HepG2 (cell line): ENCODE measurements around the gene RABGGTA. TPM values are rescaled to one million over a fixed set of nuclear protein-coding genes. Genes with fewer than 3 reads are reported as not detected.
A peak's percentile ranks its signal among the peaks of the same experiment; 100 is the strongest.

Experiments used
- ATAC-seq: fragments of 200-7000 bp; cut with Tn5 transposase; 3 replicates; pipeline ENCODE4 v1.9.1; 2020; ENCODE audit warnings: mild to moderate bottlenecking, moderate library complexity
- BruUV-seq: library from RNA; stranded (reverse); fragments of 400-500 nt; replicated peaks from 2 replicates; lab custom pipeline; 2021; lab: Mats Ljungman, UMichigan
- CTCF ChIA-PET: fragments of 300-600 bp; formaldehyde crosslinking; extraction: SDS; loops from one replicate; lab custom pipeline; 2021; ENCODE audit warnings: low total read pairs, inconsistent platforms, low intra/inter-chr PET ratio; lab: Yijun Ruan, JAX
- POLR2A ChIA-PET: fragments of 350-600 bp; sonication (Branson Sonifier 250); formaldehyde crosslinking; loops from one replicate; lab custom pipeline; 2020; ENCODE audit warnings: antibody characterized with exemption, inconsistent platforms; lab: Yijun Ruan, JAX
- DNase-seq: peaks from one replicate; pipeline ENCODE4 v3.0.0-alpha.2; 2015; ENCODE audit warnings: low spot score
- FAIRE-seq: peaks from 3 replicates; lab custom pipeline; 2011; peaks lifted over from hg19 to GRCh38; lab: Jason Lieb, UNC
- H2AFZ ChIP-seq: one replicate; pipeline ENCODE4 v1.6.1; 2011; ENCODE audit warnings: low read length, inconsistent platforms
- H3K27ac ChIP-seq: fragments of 300-600 bp; 3 replicates; pipeline ENCODE4 v1.8.0; 2011; ENCODE audit warnings: mixed run types, mild to moderate bottlenecking, mixed read lengths, low read length, inconsistent platforms; ENCODE audit not compliant: insufficient read depth; ENCODE audit errors: extremely low read length
- H3K27me3 ChIP-seq, 2 experiments: fragments of 200-600 bp in 1 of 2; 2 replicates in 1 of 2; 3 replicates in 1 of 2; pipeline versions ENCODE4 v1.6.0 to v1.8.0; 2011; ENCODE audit warnings: low read length in 2 of 2, mild to moderate bottlenecking in 2 of 2, moderate library complexity in 2 of 2, inconsistent platforms in 1 of 2; ENCODE audit not compliant: insufficient read depth in 2 of 2, control insufficient read depth in 1 of 2
- H3K36me3 ChIP-seq, 2 experiments: fragments of 200-600 bp in 1 of 2; replicated peaks in 1 of 2; 2 replicates in 1 of 2; 3 replicates in 1 of 2; pipeline versions ENCODE4 v1.5.1 to v1.8.0; 2011; ENCODE audit warnings: low read length in 2 of 2, inconsistent platforms in 1 of 2; ENCODE audit not compliant: insufficient read depth in 2 of 2, control insufficient read depth in 1 of 2
- H3K4me1 ChIP-seq: 2 replicates; pipeline ENCODE4 v1.5.1; 2012; ENCODE audit warnings: low read length, inconsistent platforms; ENCODE audit not compliant: insufficient read depth
- H3K4me2 ChIP-seq: 2 replicates; pipeline ENCODE4 v1.6.0; 2011; ENCODE audit warnings: low read depth, low read length, inconsistent platforms
- H3K4me3 ChIP-seq, 3 experiments: fragments of 200-600 bp in 1 of 3; sonication (generic), shearing (Covaris generic) in 1 of 3; replicated peaks in 1 of 3; 2 replicates each; pipeline ENCODE4 v1.5.1; 2011 to 2016; ENCODE audit warnings: low read length in 3 of 3, inconsistent platforms in 2 of 3, low read depth in 2 of 3, mild to moderate bottlenecking in 2 of 3, control low read depth in 1 of 3, mixed read lengths in 1 of 3; ENCODE audit not compliant: insufficient read depth in 1 of 3
- H3K79me2 ChIP-seq: one replicate; pipeline ENCODE4 v1.6.1; 2011; ENCODE audit warnings: low read length, inconsistent platforms; ENCODE audit not compliant: insufficient read depth
- H3K9ac ChIP-seq: 2 replicates; pipeline ENCODE4 v1.6.0; 2011; ENCODE audit warnings: mild to moderate bottlenecking, low read depth, low read length, inconsistent platforms; ENCODE audit not compliant: insufficient read depth
- H3K9me3 ChIP-seq: 2 replicates; pipeline ENCODE4 v1.5.1; 2012; ENCODE audit warnings: mild to moderate bottlenecking, low read length
- H4K20me1 ChIP-seq: 2 replicates; pipeline ENCODE4 v1.6.0; 2011; ENCODE audit warnings: inconsistent platforms, mild to moderate bottlenecking, low read length, moderate library complexity; ENCODE audit not compliant: insufficient read depth
- ADNP ChIP-seq: sonication (generic); formaldehyde crosslinking; IDR thresholded peaks from 2 replicates; pipeline ENCODE4 v1.4.0; 2020; ENCODE audit warnings: missing genetic modification reagents
- AGO1 ChIP-seq: fragments of 200-400 bp; formaldehyde crosslinking; IDR thresholded peaks from 2 replicates; pipeline ENCODE4 v1.6.1; 2017; ENCODE audit warnings: mild to moderate bottlenecking, low read depth, low read length, moderate library complexity; ENCODE audit not compliant: poor library complexity, severe bottlenecking
- AGO2 ChIP-seq: fragments of 200-400 bp; formaldehyde crosslinking; optimal IDR thresholded peaks from 2 replicates; pipeline ENCODE3; 2017; ENCODE audit warnings: mild to moderate bottlenecking, low read depth, low read length, moderate library complexity
- POLR2G ChIP-seq: fragments of 200-400 bp; formaldehyde crosslinking; IDR thresholded peaks from 2 replicates; pipeline ENCODE4 v1.6.1; 2018; ENCODE audit warnings: mild to moderate bottlenecking, low read depth, low read length, moderate library complexity
- RBFOX2 ChIP-seq: fragments of 200-400 bp; formaldehyde crosslinking; IDR thresholded peaks from 2 replicates; pipeline ENCODE4 v1.6.1; 2017; ENCODE audit warnings: low read depth, mild to moderate bottlenecking, low read length
- RBM22 ChIP-seq: fragments of 200-400 bp; formaldehyde crosslinking; optimal IDR thresholded peaks from 2 replicates; pipeline ENCODE3; 2017; ENCODE audit warnings: mild to moderate bottlenecking, low read length, moderate library complexity
- SMAD1 ChIP-seq: sonication (generic); formaldehyde crosslinking; IDR thresholded peaks from 2 replicates; pipeline ENCODE4 v1.4.0; 2020; ENCODE audit warnings: missing genetic modification reagents, low read depth, mild to moderate bottlenecking, borderline replicate concordance
- ZNF225 ChIP-seq: sonication (generic); formaldehyde crosslinking; IDR thresholded peaks from 2 replicates; pipeline ENCODE4 v1.4.0; 2020; ENCODE audit warnings: mild to moderate bottlenecking, missing genetic modification reagents
- ZNF343 ChIP-seq: sonication (generic); formaldehyde crosslinking; IDR thresholded peaks from 2 replicates; pipeline ENCODE4 v1.4.0; 2020; ENCODE audit warnings: mild to moderate bottlenecking, missing genetic modification reagents
- ZNF562 ChIP-seq: sonication (generic); formaldehyde crosslinking; IDR thresholded peaks from 2 replicates; pipeline ENCODE4 v1.8.0; 2022; ENCODE audit warnings: missing genetic modification reagents, borderline replicate concordance
- WGBS: methylation state at CpG from one replicate; pipeline ENCODE4 v1.1.6; 2017; ENCODE audit warnings: low lambda C conversion rate; 5-methylcytosine and 5-hydroxymethylcytosine counted together
- in situ Hi-C: cut with HindIII; loops from 2 replicates; pipeline ENCODE4 v1.10.0; 2017; ENCODE audit warnings: low pct_unique_long_range_greater_than_20kb; ENCODE audit not compliant: extremely low pct_ligation_motif_present
- intact Hi-C: fragments of 100-400 bp; cut with micrococcal nuclease; formaldehyde crosslinking; loops from one replicate; pipeline ENCODE4 v1.10.0; 2022; ENCODE audit not compliant: unreplicated experiment
- polyA plus RNA-seq, 8 experiments: library from polyadenylated mRNA; depleted of rRNA in 3 of 8; stranded (reverse) in 7 of 8; unstranded in 1 of 8; fragments of >200 nt; fragmentation: Illumina TruSeq in 4 of 8; extraction: Trizol in 4 of 8; gene quantifications; 2 replicates each; pipeline versions ENCODE4 v1.2.1 to v1.2.3, GENCODE V29; 2011 to 2016; ENCODE audit warnings: low read depth in 4 of 8, missing spikeins in 1 of 8, mixed read lengths in 1 of 8; ENCODE audit not compliant: insufficient read depth in 1 of 8
- total RNA-seq, 5 experiments: library from RNA; depleted of rRNA; stranded (reverse); fragments of >200 nt; fragmentation: Illumina TruSeq; extraction: Trizol; gene quantifications; 2 replicates each; pipeline ENCODE4 v1.2.3, GENCODE V29; 2016; ENCODE audit warnings: low read depth in 1 of 5
- TF ChIP-seq, protein P1 (sequence below): sonication (generic); formaldehyde crosslinking; IDR thresholded peaks from 2 replicates; pipeline ENCODE4 v1.4.0; 2020; ENCODE audit warnings: low read depth, mild to moderate bottlenecking, missing genetic modification reagents
- TF ChIP-seq, protein P2 (sequence below): sonication (generic); formaldehyde crosslinking; IDR thresholded peaks from 2 replicates; pipeline ENCODE4 v1.9.0; 2021; ENCODE audit warnings: missing genetic modification reagents, mild to moderate bottlenecking, borderline replicate concordance
- TF ChIP-seq, protein P3 (sequence below): sonication (generic); formaldehyde crosslinking; IDR thresholded peaks from 2 replicates; pipeline ENCODE4 v1.8.1; 2023; ENCODE audit warnings: missing genetic modification reagents, mild to moderate bottlenecking, borderline replicate concordance

RABGGTA gene
- total and polyA plus RNA-seq, 2 of the 13 experiments (the other 11 are each of a cell fraction or from before 2014, with no cell fraction given) = 57.9 to 90.8 TPM

- no peak for DNase-seq
- no peak for ATAC-seq
- H3K27ac ChIP-seq = no peak overlapping the region
- no peak overlapping the region for H2AFZ ChIP-seq
- TF ChIP-seq, protein P1, sequence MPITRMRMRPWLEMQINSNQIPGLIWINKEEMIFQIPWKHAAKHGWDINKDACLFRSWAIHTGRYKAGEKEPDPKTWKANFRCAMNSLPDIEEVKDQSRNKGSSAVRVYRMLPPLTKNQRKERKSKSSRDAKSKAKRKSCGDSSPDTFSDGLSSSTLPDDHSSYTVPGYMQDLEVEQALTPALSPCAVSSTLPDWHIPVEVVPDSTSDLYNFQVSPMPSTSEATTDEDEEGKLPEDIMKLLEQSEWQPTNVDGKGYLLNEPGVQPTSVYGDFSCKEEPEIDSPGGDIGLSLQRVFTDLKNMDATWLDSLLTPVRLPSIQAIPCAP (CRISPR knock-in tag) = no peak
- TF ChIP-seq RBM22 (peak; percentile 37), ZNF562 (CRISPR knock-in tag) (no peak), ZNF225 (peak; percentile 40; the same call in 1 of the 2 replicates), POLR2G (peak; percentile 16; the same call in 1 of the 2 replicates), AGO2 (peak; percentile 39), SMAD1 (CRISPR knock-in tag) (peak; percentile 48; the same call in 1 of the 2 replicates), AGO1 (no peak), ADNP (no peak), RBFOX2 (0 out of 2 replicates have a peak, but pooled peaks have one; percentile 4), ZNF343 (CRISPR knock-in tag) (0 out of 2 replicates have a peak, but pooled peaks have one; percentile 6)
- TF ChIP-seq, protein P2, sequence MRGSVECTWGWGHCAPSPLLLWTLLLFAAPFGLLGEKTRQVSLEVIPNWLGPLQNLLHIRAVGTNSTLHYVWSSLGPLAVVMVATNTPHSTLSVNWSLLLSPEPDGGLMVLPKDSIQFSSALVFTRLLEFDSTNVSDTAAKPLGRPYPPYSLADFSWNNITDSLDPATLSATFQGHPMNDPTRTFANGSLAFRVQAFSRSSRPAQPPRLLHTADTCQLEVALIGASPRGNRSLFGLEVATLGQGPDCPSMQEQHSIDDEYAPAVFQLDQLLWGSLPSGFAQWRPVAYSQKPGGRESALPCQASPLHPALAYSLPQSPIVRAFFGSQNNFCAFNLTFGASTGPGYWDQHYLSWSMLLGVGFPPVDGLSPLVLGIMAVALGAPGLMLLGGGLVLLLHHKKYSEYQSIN = no peak
- TF ChIP-seq, protein P3, sequence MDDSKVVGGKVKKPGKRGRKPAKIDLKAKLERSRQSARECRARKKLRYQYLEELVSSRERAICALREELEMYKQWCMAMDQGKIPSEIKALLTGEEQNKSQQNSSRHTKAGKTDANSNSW (CRISPR knock-in tag) = no peak
- H3K36me3 ChIP-seq = peaks cover 19 to 38% of the 10 kb centered on the region in 2 experiments; a peak in 4 of 5 replicates
- H4K20me1 ChIP-seq = no peaks in the 10 kb centered on the region
- H3K79me2 ChIP-seq = no peaks in the 10 kb centered on the region
- no TSS peak for BruUV-seq
- peaks cover 13% of the 10 kb centered on the region for H3K4me1 ChIP-seq
- 88% methylated on average over 6 of the region's 6 CpGs for WGBS
- H3K9ac ChIP-seq = no peak overlapping the region
- in situ Hi-C loops (no loop called here), intact Hi-C loops (no loop called here)
- H3K4me2 ChIP-seq = no peak overlapping the region
- H3K27me3 ChIP-seq = no peaks in the 10 kb centered on the region
- no peaks in the 10 kb centered on the region for H3K9me3 ChIP-seq
- FAIRE-seq = no peak
- POLR2A ChIA-PET = interaction anchor here (1.0 to 16.5 kb wide), 4 partner anchors 12 to 43 kb away, joined by 5 to 435 read pairs (median 15); partner anchors contain the start of genes CIDEB, DHRS1, NOP9 and TINF2
- CTCF ChIA-PET = no interaction called here
- H3K4me3 ChIP-seq = no peak overlapping the region
These were observed 7.1 kb downstream of the RABGGTA start for GRCh38 chr14:24264298-24264697.
